GM20000 (cell line): ENCODE measurements around the gene SLC44A5.

Source experiments
- DNase-seq: peaks from one replicate; pipeline ENCODE4 v3.0.0; 2012; ENCODE audit warnings: low spot score
- CTCF ChIP-seq: IDR thresholded peaks from 2 replicates; pipeline ENCODE4 v1.5.1; 2012; ENCODE audit warnings: mild to moderate bottlenecking, control low read depth; ENCODE audit errors: extremely low read depth, missing control alignments

Gene SLC44A5

DNA sequence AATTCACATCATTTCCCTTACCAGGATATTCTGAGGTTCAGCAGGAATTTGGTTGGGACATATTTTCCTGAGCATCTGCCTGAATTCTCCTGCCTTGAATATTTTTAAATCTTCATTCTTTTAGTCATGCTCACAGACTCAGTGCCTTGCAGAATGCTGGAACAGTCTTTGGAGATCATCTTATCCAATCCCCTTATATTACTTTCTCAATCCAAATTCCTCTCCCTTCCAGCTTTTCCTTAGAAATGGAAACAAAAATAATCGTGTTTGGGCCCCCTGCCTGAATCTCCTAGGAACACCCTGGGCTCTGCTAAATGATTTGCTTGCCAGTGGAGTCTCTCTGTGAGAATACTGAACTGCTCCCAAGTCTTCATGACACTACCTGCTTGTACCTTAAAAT, 438.4 kb downstream of the SLC44A5 start:
- no peak for DNase-seq
- TF ChIP-seq CTCF, result no peak

DNA sequence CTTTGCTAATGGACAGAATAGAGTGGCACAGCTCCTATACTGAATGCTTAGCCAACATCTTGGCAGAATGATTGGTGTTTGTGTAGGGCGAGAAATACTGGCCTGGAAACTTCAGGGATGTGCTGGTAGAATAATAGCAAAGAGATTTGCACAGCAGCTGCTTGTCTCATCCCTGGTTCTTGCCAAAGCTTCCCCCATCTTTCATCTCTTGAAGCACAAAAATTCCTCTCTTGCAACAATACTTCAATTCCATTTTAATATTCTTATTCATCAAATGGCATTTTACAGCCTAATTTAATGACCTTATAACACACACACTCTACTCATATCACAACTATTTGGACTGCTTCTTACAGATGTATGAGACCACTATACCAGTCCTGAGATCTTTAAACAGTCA, 439.0 kb downstream of the SLC44A5 start:
- TF ChIP-seq CTCF, result no peak
- DNase-seq, result no peak

GRCh38 chr1:75170981-75171380, 439.9 kb downstream of the SLC44A5 start:
- no peak for DNase-seq
- no peak for TF ChIP-seq CTCF

GRCh38 chr1:75170011-75170410, 440.9 kb downstream of the SLC44A5 start:
- no peak for TF ChIP-seq CTCF
- DNase-seq, result no peak

GRCh38 chr1:75166821-75167220, 444.1 kb downstream of the SLC44A5 start:
- DNase-seq, result no peak
- no peak for TF ChIP-seq CTCF

GRCh38 chr1:75165264-75165663, 445.6 kb downstream of the SLC44A5 start:
- DNase-seq, result no peak
- TF ChIP-seq CTCF, result no peak

DNA sequence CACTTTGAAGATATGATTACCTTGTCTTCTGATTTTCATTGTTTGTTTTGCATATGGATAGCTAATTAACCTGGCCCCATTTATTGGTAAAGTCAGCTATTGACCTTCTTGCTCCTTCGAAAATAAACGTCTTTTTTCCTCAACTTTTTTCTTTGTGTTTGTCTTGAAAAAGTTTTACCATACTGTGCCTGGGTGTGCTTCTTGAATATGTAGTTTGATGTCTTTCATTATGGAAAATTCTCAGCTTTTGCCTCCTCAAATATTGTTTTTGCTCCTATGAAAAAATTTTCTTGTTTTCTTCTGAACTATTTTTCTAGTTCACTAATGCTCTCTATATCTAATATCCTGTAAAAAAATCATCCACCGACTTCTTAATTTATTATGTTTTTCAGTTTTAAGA, 451.8 kb downstream of the SLC44A5 start:
- DNase-seq, result no peak

More for the DNA sequence above, 451.8 kb downstream of the SLC44A5 start:
- no peak for TF ChIP-seq CTCF
